SK-N-SH (cell line): ENCODE results near the gene AP2A2.

Source experiments
- CHD2 ChIP-seq: fragments of 150-350 bp; IDR thresholded peaks from 2 replicates; pipeline ENCODE4 v1.6.1; 2018; ENCODE audit warnings: low read length; ENCODE audit not compliant: partially characterized antibody
- GABPA ChIP-seq: IDR thresholded peaks from 2 replicates; pipeline ENCODE4 v1.4.0; 2012; ENCODE audit warnings: low read depth, mild to moderate bottlenecking
- POLR2AphosphoS5 ChIP-seq: IDR thresholded peaks from 2 replicates; pipeline ENCODE4 v1.6.1; 2012; ENCODE audit warnings: low read depth, low read length
- RCOR1 ChIP-seq: fragments of 150-350 bp; IDR thresholded peaks from 2 replicates; pipeline ENCODE4 v1.6.1; 2017; ENCODE audit warnings: antibody characterized with exemption, low read length
- RFX5 ChIP-seq: IDR thresholded peaks from 2 replicates; pipeline ENCODE4 v1.6.1; 2012; ENCODE audit warnings: mild to moderate bottlenecking, improper control_type of control experiment, low read length
- YY1 ChIP-seq: IDR thresholded peaks from 2 replicates; pipeline ENCODE4 v1.4.0; 2012; ENCODE audit warnings: low read depth, mild to moderate bottlenecking
- TF ChIP-seq, protein P1 (sequence below): fragments of 200-600 bp; sonication (generic); IDR thresholded peaks from 2 replicates; pipeline ENCODE4 v1.6.1; 2017; ENCODE audit warnings: antibody characterized with exemption, mild to moderate bottlenecking, moderate library complexity

DNA sequence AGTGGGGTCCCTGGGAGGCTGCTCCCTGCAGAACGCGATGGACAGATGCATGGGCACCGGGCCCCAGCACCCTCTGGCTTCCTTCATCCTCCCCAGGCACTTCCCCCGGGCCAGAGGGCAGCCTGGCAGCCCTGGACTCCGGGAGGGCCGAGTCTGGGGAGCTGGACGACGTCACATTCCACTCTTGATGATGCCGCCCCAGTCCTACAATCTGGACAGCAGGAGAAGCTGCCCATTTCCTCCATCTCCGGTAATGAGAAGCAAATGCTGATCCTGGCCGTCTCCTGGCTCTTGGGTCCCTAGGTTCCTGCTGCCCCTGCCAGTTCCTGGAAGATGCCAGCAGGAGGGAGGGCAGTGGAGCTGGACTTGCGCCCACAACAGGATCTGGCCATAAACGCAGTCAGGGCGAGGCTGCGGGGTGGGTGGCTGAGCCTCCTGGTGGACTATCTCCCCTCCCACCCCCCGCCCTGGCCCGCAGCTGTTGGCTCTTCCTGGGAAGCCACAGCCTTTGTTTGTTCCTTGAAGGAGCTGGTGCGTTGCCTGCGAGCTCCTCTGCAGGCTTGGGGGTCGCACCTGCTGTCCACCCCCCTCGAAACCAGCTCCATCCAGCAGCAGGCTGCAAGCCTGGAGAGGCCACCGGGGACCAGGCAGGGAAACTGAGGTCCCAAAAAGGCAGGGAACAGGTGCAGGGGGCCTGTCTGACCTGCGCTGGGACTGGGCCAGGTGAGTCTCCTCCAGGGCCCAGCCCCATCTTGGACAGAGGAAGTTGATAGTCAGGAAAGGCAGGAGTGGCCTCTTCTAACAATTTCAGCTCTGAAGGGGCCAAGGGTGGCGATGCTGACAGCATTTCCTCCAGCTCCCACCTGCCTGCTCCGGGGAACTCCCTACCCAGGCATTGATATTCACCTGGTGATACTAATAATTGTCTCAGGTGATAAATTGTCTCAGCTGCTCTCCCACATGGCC is 128.8 kb downstream of the AP2A2 start:
- TF ChIP-seq, protein P1, sequence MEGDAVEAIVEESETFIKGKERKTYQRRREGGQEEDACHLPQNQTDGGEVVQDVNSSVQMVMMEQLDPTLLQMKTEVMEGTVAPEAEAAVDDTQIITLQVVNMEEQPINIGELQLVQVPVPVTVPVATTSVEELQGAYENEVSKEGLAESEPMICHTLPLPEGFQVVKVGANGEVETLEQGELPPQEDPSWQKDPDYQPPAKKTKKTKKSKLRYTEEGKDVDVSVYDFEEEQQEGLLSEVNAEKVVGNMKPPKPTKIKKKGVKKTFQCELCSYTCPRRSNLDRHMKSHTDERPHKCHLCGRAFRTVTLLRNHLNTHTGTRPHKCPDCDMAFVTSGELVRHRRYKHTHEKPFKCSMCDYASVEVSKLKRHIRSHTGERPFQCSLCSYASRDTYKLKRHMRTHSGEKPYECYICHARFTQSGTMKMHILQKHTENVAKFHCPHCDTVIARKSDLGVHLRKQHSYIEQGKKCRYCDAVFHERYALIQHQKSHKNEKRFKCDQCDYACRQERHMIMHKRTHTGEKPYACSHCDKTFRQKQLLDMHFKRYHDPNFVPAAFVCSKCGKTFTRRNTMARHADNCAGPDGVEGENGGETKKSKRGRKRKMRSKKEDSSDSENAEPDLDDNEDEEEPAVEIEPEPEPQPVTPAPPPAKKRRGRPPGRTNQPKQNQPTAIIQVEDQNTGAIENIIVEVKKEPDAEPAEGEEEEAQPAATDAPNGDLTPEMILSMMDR = no peak
- TF ChIP-seq CHD2 (no peak), YY1 (no peak), POLR2AphosphoS5 (no peak), RCOR1 (peak; percentile 30; the same call in 1 of the 2 replicates), RFX5 (no peak), GABPA (no peak)
